Spleen (tissue), 11 donors: ENCODE results near the gene EPHA6. TPM values are rescaled to one million over a fixed set of nuclear protein-coding genes. Genes with fewer than 3 reads are reported as not detected.

Experiments
- DNase-seq: peaks from one replicate; pipeline ENCODE4 v3.0.0-alpha.2; 2020
- H3K27ac ChIP-seq, 8 donors: fragments of 200-600 bp; sonication (generic) in 7 of 8; 1 replicate in 4 of 8; 2 replicates in 4 of 8; pipeline versions ENCODE4 v1.5.0 to v1.8.0; 2016 to 2021; ENCODE audit warnings: inconsistent platforms in 4 of 8, mild to moderate bottlenecking in 4 of 8, moderate library complexity in 1 of 8
- H3K27me3 ChIP-seq, 7 donors: fragments of 200-600 bp; sonication (generic) in 6 of 7; replicated peaks in 1 of 7; 1 replicate in 4 of 7; 2 replicates in 3 of 7; pipeline versions ENCODE4 v1.5.0 to v1.8.0; 2016 to 2021; ENCODE audit warnings: inconsistent platforms in 3 of 7, mild to moderate bottlenecking in 1 of 7
- H3K36me3 ChIP-seq, 6 donors: fragments of 200-600 bp; sonication (generic) in 5 of 6; 1 replicate in 4 of 6; 2 replicates in 2 of 6; pipeline versions ENCODE4 v1.5.0 to v1.8.0; 2016 to 2021; ENCODE audit warnings: inconsistent platforms in 2 of 6
- H3K4me1 ChIP-seq, 6 donors: fragments of 200-600 bp; sonication (generic) in 5 of 6; 1 replicate in 3 of 6; 2 replicates in 3 of 6; pipeline versions ENCODE4 v1.5.0 to v1.8.0; 2016 to 2021; ENCODE audit warnings: inconsistent platforms in 3 of 6
- H3K4me3 ChIP-seq, 8 donors: fragments of 200-600 bp; sonication (generic) in 7 of 8; 1 replicate in 4 of 8; 2 replicates in 4 of 8; pipeline versions ENCODE4 v1.5.0 to v1.8.0; 2016 to 2021; ENCODE audit warnings: inconsistent platforms in 4 of 8, mild to moderate bottlenecking in 4 of 8, moderate library complexity in 2 of 8
- H3K9me3 ChIP-seq, 8 donors: fragments of 200-600 bp; sonication (generic) in 7 of 8; 1 replicate in 4 of 8; 2 replicates in 4 of 8; pipeline versions ENCODE4 v1.5.0 to v1.8.0; 2016 to 2021; ENCODE audit warnings: inconsistent platforms in 4 of 8
- CTCF ChIP-seq, 11 experiments: fragments of 200-600 bp in 7 of 11; fragments of 450-650 bp in 4 of 11; sonication (generic) in 4 of 11; IDR thresholded peaks in 8 of 11; conservative IDR thresholded peaks in 3 of 11; 1 replicate in 7 of 11; 2 replicates in 4 of 11; pipeline versions ENCODE4 v1.4.0 to v1.8.0; 2016 to 2021; ENCODE audit warnings: antibody characterized with exemption in 11 of 11, inconsistent platforms in 4 of 11, mild to moderate bottlenecking in 1 of 11
- POLR2A ChIP-seq, 3 donors: fragments of 450-650 bp; IDR thresholded peaks; one replicate each; pipeline ENCODE4 v1.5.1; 2017; ENCODE audit warnings: antibody characterized with exemption in 3 of 3, mild to moderate bottlenecking in 1 of 3
- POLR2AphosphoS5 ChIP-seq, 3 donors: sonication (generic); formaldehyde crosslinking; IDR thresholded peaks; one replicate each; pipeline ENCODE4 v1.5.1; 2017; ENCODE audit warnings: antibody characterized with exemption in 3 of 3
- WGBS, 5 donors: extraction: QIAGEN DNeasy Blood & Tissue Kit in 3 of 5; methylation state at CpG; one replicate each; pipeline versions ENCODE4 v1.1.5 to v1.1.7; 2013 to 2018; 5-methylcytosine and 5-hydroxymethylcytosine counted together
- intact Hi-C: fragments of 100-400 bp; cut with DNase I; formaldehyde crosslinking; loops from one replicate; pipeline ENCODE4 v1.15.0; 2023; ENCODE audit warnings: low total_unique reads
- polyA plus RNA-seq, 3 donors: library from polyadenylated mRNA; stranded (reverse); fragments of 200-250 nt; gene quantifications; one replicate each; pipeline ENCODE4 v1.2.1, GENCODE V29; 2013
- total RNA-seq, 7 donors: library from RNA; depleted of rRNA in 3 of 7; stranded (reverse); fragments of >200 nt in 3 of 7; fragmentation: NEBNext Ultra II Directional in 4 of 7; extraction: Animal tissue kit (Norgen Biotek cat#: 25700) in 4 of 7; gene quantifications; one replicate each; pipeline versions ENCODE4 v1.1.0 to v1.2.1, GENCODE V29; 2016 to 2021
- donor health status: healthy with polysubstance abuse.
- donor health status: DM: no; HTN: no; CAD: no; lungs with moderate emphysema.
- donor health status: DM: no; HTN: no; CAD: no.
- donor health status: Bipolar disorder and iron deficiency.
- donor health status: healthy.
- donor health status: DM: no; HTN: no; CAD: no.
- donor health status: DM: yes; HTN: yes; CAD: no.

Gene EPHA6
- total and polyA plus RNA-seq, 10 donors: 0.44 TPM; not detected in 9

DNA sequence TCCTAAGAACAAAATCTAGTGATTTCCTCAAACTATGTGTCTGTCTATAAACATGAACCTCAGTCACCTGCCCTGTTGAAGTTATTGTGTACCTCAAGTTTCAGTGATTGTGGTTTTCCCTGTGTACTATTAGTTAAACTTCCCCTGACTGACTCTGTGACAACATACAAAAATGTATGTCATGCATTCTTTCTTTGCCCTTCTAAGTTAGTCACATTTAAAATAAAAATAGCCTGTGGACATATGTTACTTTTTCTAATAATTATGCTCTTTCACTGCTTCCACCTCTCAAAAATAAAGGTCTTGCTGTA is 29.8 kb downstream of the EPHA6 start:
- TF ChIP-seq POLR2A (IDR thresholded peaks at IDR 0.05): no peak
- no peak for TF ChIP-seq POLR2AphosphoS5 (IDR thresholded peaks at IDR 0.05)
- TF ChIP-seq CTCF (IDR thresholded peaks at IDR 0.05 in 8 of 11, conservative IDR thresholded peaks at IDR 0.05 in 3 of 11): no peak
- H3K27ac ChIP-seq: no peak overlapping the region
- H3K4me3 ChIP-seq: no peak overlapping the region
- H3K36me3 ChIP-seq: no peaks in the 10 kb centered on the region
- no peaks in the 10 kb centered on the region for H3K4me1 ChIP-seq
- no peak for DNase-seq
- intact Hi-C loops: no loop called here
- no peaks in the 10 kb centered on the region for H3K27me3 ChIP-seq
- no peaks in the 10 kb centered on the region for H3K9me3 ChIP-seq

DNA sequence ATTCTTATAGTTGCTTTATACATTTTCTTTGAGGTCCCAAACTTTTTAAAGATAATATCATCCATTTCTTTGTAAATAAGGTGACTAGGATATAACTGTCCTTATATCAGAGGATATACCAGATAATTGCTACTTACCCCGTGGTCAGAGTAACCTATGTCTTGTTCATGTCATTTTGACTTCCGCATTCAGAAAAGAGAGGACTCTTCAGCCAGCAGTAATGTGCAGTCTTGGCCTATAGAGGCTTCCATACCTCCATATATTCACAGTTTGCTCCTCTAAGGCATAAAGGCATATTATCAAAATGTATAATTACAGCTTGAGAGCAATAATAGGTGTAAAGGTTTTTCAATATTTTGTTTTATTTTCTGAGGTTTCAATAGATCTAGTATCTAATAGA is 38.5 kb downstream of the EPHA6 start:
- no peaks in the 10 kb centered on the region for H3K4me1 ChIP-seq
- H3K27ac ChIP-seq: no peak overlapping the region
- no peaks in the 10 kb centered on the region for H3K9me3 ChIP-seq
- intact Hi-C loops: no loop called here
- TF ChIP-seq CTCF (IDR thresholded peaks at IDR 0.05 in 8 of 11, conservative IDR thresholded peaks at IDR 0.05 in 3 of 11): no peak
- no peak for TF ChIP-seq POLR2AphosphoS5 (IDR thresholded peaks at IDR 0.05)
- TF ChIP-seq POLR2A (IDR thresholded peaks at IDR 0.05): no peak
- no peak overlapping the region for H3K4me3 ChIP-seq
- no peaks in the 10 kb centered on the region for H3K36me3 ChIP-seq
- WGBS, 5 donors: 84 to 92% (median 85%) methylated on average over 2 of the region's 2 CpGs
- no peak for DNase-seq
- H3K27me3 ChIP-seq: no peaks in the 10 kb centered on the region

GRCh38 chr3:96860882-96861281 is 46.5 kb downstream of the EPHA6 start:
- H3K27me3 ChIP-seq: no peaks in the 10 kb centered on the region
- intact Hi-C loops: no loop called here
- no peaks in the 10 kb centered on the region for H3K9me3 ChIP-seq
- WGBS, 5 donors: 32 to 66% (median 58%) methylated on average over 1 of the region's 1 CpG
- TF ChIP-seq CTCF (IDR thresholded peaks at IDR 0.05 in 8 of 11, conservative IDR thresholded peaks at IDR 0.05 in 3 of 11): no peak
- no peak for TF ChIP-seq POLR2AphosphoS5 (IDR thresholded peaks at IDR 0.05)
- TF ChIP-seq POLR2A (IDR thresholded peaks at IDR 0.05): no peak
- no peak overlapping the region for H3K4me3 ChIP-seq
- no peak for DNase-seq
- no peaks in the 10 kb centered on the region for H3K4me1 ChIP-seq
- H3K27ac ChIP-seq: no peak overlapping the region
- H3K36me3 ChIP-seq: no peaks in the 10 kb centered on the region

- intact Hi-C loops: no loop called here
Observed at GRCh38 chr3:96863129-96863740, 48.8 kb downstream of the EPHA6 start.

More at GRCh38 chr3:96863129-96863740, 48.8 kb downstream of the EPHA6 start:
- no peak overlapping the region for H3K4me3 ChIP-seq
- no peaks in the 10 kb centered on the region for H3K36me3 ChIP-seq
- H3K9me3 ChIP-seq: no peaks in the 10 kb centered on the region
- 2 to 6% (median 5%) methylated on average over 1 of the region's 1 CpG for WGBS, 5 donors
- H3K4me1 ChIP-seq: no peaks in the 10 kb centered on the region
- no peak for DNase-seq
- H3K27ac ChIP-seq: no peak overlapping the region
- no peak for TF ChIP-seq POLR2AphosphoS5 (IDR thresholded peaks at IDR 0.05)
- TF ChIP-seq CTCF (IDR thresholded peaks at IDR 0.05 in 8 of 11, conservative IDR thresholded peaks at IDR 0.05 in 3 of 11): peak in 1 of 11 experiments; percentile 34
- no peaks in the 10 kb centered on the region for H3K27me3 ChIP-seq
